Measurements from ENCODE around the gene CARHSP1.

The CARHSP1 gene

GRCh38 chr16:8831871-8832716 lies 36.7 kb downstream of the CARHSP1 start:
- Mint-ChIP-seq H3K4me3 (peak overlapping the region; percentile 16), H3K4me1 (peaks cover 27% of the 10 kb centered on the region), H3K36me3 (ENCODE audit: low read depth) (peaks cover 35% of the 10 kb centered on the region), H3K9me3 (no peaks in the 10 kb centered on the region), H3K27me3 (ENCODE audit: low read depth, poor library complexity) (no peaks in the 10 kb centered on the region), H3K27ac (peak overlapping the region; percentile 83)
- DNase-seq = no peak
- TF ChIP-seq CTCF (IDR thresholded peaks at IDR 0.05) = no peak

GRCh38 chr16:8831450-8831849 lies 37.4 kb downstream of the CARHSP1 start:
- no peak overlapping the region for H3K27ac Mint-ChIP-seq
- peaks cover 42% of the 10 kb centered on the region for H3K36me3 Mint-ChIP-seq (ENCODE audit: low read depth)
- TF ChIP-seq CTCF (IDR thresholded peaks at IDR 0.05) = no peak
- no peaks in the 10 kb centered on the region for H3K9me3 Mint-ChIP-seq
- H3K4me3 Mint-ChIP-seq = no peak overlapping the region
- no peaks in the 10 kb centered on the region for H3K27me3 Mint-ChIP-seq (ENCODE audit: low read depth, poor library complexity)
- no peak for DNase-seq
- peaks cover 27% of the 10 kb centered on the region for H3K4me1 Mint-ChIP-seq

- Mint-ChIP-seq H3K27me3 (ENCODE audit: low read depth, poor library complexity) (no peaks in the 10 kb centered on the region), H3K9me3 (no peaks in the 10 kb centered on the region), H3K27ac (peak overlapping the region; percentile 70), H3K4me1 (peaks cover 23% of the 10 kb centered on the region), H3K36me3 (ENCODE audit: low read depth) (peaks cover 59% of the 10 kb centered on the region), H3K4me3 (no peak overlapping the region)
- TF ChIP-seq CTCF (IDR thresholded peaks at IDR 0.05) = no peak
- DNase-seq = no peak
Measured at GRCh38 chr16:8828541-8829165, 40.2 kb downstream of the CARHSP1 start.

- no peaks in the 10 kb centered on the region for H3K9me3 Mint-ChIP-seq
- no peak overlapping the region for H3K4me3 Mint-ChIP-seq
- H3K27me3 Mint-ChIP-seq (ENCODE audit: low read depth, poor library complexity) = no peaks in the 10 kb centered on the region
- no peak for DNase-seq
- TF ChIP-seq CTCF (IDR thresholded peaks at IDR 0.05) = no peak
- H3K36me3 Mint-ChIP-seq (ENCODE audit: low read depth) = peaks cover 74% of the 10 kb centered on the region
- peaks cover under 1% of the 10 kb centered on the region for H3K4me1 Mint-ChIP-seq
- H3K27ac Mint-ChIP-seq = no peak overlapping the region
Measured at GRCh38 chr16:8826278-8826879, 42.4 kb downstream of the CARHSP1 start.

- Mint-ChIP-seq H3K4me3 (no peak overlapping the region), H3K27ac (peak overlapping the region; percentile 17), H3K27me3 (ENCODE audit: low read depth, poor library complexity) (no peaks in the 10 kb centered on the region), H3K4me1 (peaks cover 9% of the 10 kb centered on the region), H3K36me3 (ENCODE audit: low read depth) (peaks cover 75% of the 10 kb centered on the region), H3K9me3 (no peaks in the 10 kb centered on the region)
- DNase-seq = no peak
- TF ChIP-seq CTCF (IDR thresholded peaks at IDR 0.05) = no peak
Measured at GRCh38 chr16:8822403-8822802, 46.4 kb downstream of the CARHSP1 start.

Measured in nephron progenitor cell (in vitro differentiated cells).